Measurements from ENCODE around the gene ADAMTS6. TPM values are rescaled to one million over a fixed set of nuclear protein-coding genes. Genes with fewer than 3 reads are reported as not detected.

The ADAMTS6 gene
- total RNA-seq, 1 experiment from 2014 or later, result 2.8 TPM

DNA sequence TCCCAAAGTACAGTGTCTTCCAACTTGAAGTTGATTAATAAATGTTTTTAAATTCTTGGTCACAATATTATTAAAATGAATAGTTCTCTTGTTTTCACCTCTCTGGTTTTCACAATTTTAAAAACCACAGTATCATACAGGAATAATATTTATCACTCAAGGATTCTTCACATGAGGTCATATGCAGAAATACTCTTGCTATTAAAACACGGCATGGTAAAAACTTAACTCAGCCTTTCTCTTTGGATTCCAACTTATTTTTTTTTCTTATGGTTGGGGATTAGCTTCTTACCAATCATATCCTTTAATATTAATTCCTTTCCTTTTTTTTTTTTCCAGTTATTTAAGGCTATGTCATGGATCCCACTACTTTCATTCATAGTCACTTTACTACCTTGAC is 289.4 kb downstream of the ADAMTS6 start:
- CTCF ChIA-PET, result no interaction called here
- H3K4me3 Mint-ChIP-seq, result no peak overlapping the region

DNA sequence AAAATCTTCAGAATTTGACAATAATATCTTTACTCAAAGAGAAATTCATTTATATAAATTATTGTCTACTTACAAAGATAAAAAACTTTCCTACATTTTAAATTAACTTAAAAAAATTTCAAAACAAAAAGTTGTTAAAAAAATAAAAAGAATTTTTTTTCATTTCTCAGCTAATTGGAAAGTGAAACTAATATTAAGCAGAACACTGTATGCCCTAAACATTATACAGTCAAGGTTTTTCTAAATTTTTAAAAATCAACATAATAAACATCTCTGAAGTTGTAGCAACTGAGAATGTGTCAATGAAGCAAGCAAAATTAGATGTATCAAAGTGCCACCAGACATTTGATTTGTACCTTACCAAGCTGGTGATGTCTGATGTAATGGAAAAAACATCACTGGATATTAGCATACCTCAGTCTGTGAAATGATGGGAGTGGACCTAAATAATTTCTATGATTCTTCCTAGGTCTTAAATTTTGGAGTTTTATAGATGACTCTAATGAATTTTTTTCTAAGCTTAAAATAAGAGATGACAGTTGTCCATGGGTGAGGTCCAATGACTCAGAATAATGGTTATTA is 290.1 kb downstream of the ADAMTS6 start:
- CTCF ChIA-PET, result no interaction called here
- no peak for ATAC-seq

More for the DNA sequence above, 289.4 kb downstream of the ADAMTS6 start:
- H3K36me3 Mint-ChIP-seq, result no peaks in the 10 kb centered on the region
- no peaks in the 10 kb centered on the region for H3K4me1 Mint-ChIP-seq
- no peak overlapping the region for H3K27ac Mint-ChIP-seq
- H3K9me3 Mint-ChIP-seq, result no peaks in the 10 kb centered on the region
- H3K27me3 Mint-ChIP-seq (ENCODE audit: low read depth), result no peaks in the 10 kb centered on the region
- TF ChIP-seq ESRRA (CRISPR knock-in tag; IDR thresholded peaks at IDR 0.05; ENCODE audit: borderline replicate concordance) (no peak), NR1H2 (CRISPR knock-in tag; IDR thresholded peaks at IDR 0.05) (no peak), ZNF671 (CRISPR knock-in tag; IDR thresholded peaks at IDR 0.05) (no peak), SMAD4 (CRISPR knock-in tag; IDR thresholded peaks at IDR 0.05) (no peak), HMGA2 (CRISPR knock-in tag; IDR thresholded peaks at IDR 0.05) (no peak), TCF7 (CRISPR knock-in tag; IDR thresholded peaks at IDR 0.05; ENCODE audit: low read depth) (no peak), TEAD1 (CRISPR knock-in tag; IDR thresholded peaks at IDR 0.05) (no peak), CBFB (CRISPR knock-in tag; IDR thresholded peaks at IDR 0.05; ENCODE audit: low read depth) (no peak), NR3C1 (CRISPR knock-in tag; conservative IDR thresholded peaks at IDR 0.05; ENCODE audit: low read depth) (no peak)
- TF ChIP-seq, protein P1, sequence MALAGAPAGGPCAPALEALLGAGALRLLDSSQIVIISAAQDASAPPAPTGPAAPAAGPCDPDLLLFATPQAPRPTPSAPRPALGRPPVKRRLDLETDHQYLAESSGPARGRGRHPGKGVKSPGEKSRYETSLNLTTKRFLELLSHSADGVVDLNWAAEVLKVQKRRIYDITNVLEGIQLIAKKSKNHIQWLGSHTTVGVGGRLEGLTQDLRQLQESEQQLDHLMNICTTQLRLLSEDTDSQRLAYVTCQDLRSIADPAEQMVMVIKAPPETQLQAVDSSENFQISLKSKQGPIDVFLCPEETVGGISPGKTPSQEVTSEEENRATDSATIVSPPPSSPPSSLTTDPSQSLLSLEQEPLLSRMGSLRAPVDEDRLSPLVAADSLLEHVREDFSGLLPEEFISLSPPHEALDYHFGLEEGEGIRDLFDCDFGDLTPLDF (CRISPR knock-in tag; IDR thresholded peaks at IDR 0.05), result no peak
- TF ChIP-seq, protein P2, sequence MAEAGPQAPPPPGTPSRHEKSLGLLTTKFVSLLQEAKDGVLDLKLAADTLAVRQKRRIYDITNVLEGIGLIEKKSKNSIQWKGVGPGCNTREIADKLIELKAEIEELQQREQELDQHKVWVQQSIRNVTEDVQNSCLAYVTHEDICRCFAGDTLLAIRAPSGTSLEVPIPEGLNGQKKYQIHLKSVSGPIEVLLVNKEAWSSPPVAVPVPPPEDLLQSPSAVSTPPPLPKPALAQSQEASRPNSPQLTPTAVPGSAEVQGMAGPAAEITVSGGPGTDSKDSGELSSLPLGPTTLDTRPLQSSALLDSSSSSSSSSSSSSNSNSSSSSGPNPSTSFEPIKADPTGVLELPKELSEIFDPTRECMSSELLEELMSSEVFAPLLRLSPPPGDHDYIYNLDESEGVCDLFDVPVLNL (CRISPR knock-in tag; IDR thresholded peaks at IDR 0.05; ENCODE audit: borderline replicate concordance, low read depth), result no peak
- TF ChIP-seq, protein P3, sequence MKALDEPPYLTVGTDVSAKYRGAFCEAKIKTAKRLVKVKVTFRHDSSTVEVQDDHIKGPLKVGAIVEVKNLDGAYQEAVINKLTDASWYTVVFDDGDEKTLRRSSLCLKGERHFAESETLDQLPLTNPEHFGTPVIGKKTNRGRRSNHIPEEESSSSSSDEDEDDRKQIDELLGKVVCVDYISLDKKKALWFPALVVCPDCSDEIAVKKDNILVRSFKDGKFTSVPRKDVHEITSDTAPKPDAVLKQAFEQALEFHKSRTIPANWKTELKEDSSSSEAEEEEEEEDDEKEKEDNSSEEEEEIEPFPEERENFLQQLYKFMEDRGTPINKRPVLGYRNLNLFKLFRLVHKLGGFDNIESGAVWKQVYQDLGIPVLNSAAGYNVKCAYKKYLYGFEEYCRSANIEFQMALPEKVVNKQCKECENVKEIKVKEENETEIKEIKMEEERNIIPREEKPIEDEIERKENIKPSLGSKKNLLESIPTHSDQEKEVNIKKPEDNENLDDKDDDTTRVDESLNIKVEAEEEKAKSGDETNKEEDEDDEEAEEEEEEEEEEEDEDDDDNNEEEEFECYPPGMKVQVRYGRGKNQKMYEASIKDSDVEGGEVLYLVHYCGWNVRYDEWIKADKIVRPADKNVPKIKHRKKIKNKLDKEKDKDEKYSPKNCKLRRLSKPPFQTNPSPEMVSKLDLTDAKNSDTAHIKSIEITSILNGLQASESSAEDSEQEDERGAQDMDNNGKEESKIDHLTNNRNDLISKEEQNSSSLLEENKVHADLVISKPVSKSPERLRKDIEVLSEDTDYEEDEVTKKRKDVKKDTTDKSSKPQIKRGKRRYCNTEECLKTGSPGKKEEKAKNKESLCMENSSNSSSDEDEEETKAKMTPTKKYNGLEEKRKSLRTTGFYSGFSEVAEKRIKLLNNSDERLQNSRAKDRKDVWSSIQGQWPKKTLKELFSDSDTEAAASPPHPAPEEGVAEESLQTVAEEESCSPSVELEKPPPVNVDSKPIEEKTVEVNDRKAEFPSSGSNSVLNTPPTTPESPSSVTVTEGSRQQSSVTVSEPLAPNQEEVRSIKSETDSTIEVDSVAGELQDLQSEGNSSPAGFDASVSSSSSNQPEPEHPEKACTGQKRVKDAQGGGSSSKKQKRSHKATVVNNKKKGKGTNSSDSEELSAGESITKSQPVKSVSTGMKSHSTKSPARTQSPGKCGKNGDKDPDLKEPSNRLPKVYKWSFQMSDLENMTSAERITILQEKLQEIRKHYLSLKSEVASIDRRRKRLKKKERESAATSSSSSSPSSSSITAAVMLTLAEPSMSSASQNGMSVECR (CRISPR knock-in tag; IDR thresholded peaks at IDR 0.05; ENCODE audit: borderline replicate concordance), result no peak
- no peak for ATAC-seq
- DNase-seq (ENCODE audit: low spot score), result no peak
- POLR2A ChIA-PET, result no interaction called here

More for the DNA sequence above, 290.1 kb downstream of the ADAMTS6 start:
- H3K9me3 Mint-ChIP-seq, result no peaks in the 10 kb centered on the region
- POLR2A ChIA-PET, result no interaction called here
- no peaks in the 10 kb centered on the region for H3K27me3 Mint-ChIP-seq (ENCODE audit: low read depth)
- TF ChIP-seq TEAD1 (CRISPR knock-in tag; IDR thresholded peaks at IDR 0.05), result no peak
- TF ChIP-seq, protein P4, sequence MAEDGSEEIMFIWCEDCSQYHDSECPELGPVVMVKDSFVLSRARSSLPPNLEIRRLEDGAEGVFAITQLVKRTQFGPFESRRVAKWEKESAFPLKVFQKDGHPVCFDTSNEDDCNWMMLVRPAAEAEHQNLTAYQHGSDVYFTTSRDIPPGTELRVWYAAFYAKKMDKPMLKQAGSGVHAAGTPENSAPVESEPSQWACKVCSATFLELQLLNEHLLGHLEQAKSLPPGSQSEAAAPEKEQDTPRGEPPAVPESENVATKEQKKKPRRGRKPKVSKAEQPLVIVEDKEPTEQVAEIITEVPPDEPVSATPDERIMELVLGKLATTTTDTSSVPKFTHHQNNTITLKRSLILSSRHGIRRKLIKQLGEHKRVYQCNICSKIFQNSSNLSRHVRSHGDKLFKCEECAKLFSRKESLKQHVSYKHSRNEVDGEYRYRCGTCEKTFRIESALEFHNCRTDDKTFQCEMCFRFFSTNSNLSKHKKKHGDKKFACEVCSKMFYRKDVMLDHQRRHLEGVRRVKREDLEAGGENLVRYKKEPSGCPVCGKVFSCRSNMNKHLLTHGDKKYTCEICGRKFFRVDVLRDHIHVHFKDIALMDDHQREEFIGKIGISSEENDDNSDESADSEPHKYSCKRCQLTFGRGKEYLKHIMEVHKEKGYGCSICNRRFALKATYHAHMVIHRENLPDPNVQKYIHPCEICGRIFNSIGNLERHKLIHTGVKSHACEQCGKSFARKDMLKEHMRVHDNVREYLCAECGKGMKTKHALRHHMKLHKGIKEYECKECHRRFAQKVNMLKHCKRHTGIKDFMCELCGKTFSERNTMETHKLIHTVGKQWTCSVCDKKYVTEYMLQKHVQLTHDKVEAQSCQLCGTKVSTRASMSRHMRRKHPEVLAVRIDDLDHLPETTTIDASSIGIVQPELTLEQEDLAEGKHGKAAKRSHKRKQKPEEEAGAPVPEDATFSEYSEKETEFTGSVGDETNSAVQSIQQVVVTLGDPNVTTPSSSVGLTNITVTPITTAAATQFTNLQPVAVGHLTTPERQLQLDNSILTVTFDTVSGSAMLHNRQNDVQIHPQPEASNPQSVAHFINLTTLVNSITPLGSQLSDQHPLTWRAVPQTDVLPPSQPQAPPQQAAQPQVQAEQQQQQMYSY (CRISPR knock-in tag; IDR thresholded peaks at IDR 0.05), result no peak
- no peak for TF ChIP-seq MYBL2 (CRISPR knock-in tag; IDR thresholded peaks at IDR 0.05)
- TF ChIP-seq ETV6 (CRISPR knock-in tag; IDR thresholded peaks at IDR 0.05), result no peak
- no peak for TF ChIP-seq ZNF138 (CRISPR knock-in tag; conservative IDR thresholded peaks at IDR 0.05)
- no peak for TF ChIP-seq CREM (CRISPR knock-in tag; IDR thresholded peaks at IDR 0.05)
- no peak for TF ChIP-seq ESRRA (CRISPR knock-in tag; IDR thresholded peaks at IDR 0.05; ENCODE audit: borderline replicate concordance)
- H3K4me1 Mint-ChIP-seq, result no peaks in the 10 kb centered on the region
- no peaks in the 10 kb centered on the region for H3K36me3 Mint-ChIP-seq
- no peak overlapping the region for H3K27ac Mint-ChIP-seq
- H3K4me3 Mint-ChIP-seq, result no peak overlapping the region
- no peak for DNase-seq (ENCODE audit: low spot score)
